Loucy (cell line): ENCODE data around the gene TNFAIP3.

Source experiments
- H2AFZ ChIP-seq: fragments of 200-600 bp; sonication (generic); 2 replicates; pipeline ENCODE4 v1.6.0; 2016; ENCODE audit warnings: antibody characterized with exemption, mild to moderate bottlenecking, low read length, moderate library complexity
- H3F3A ChIP-seq: fragments of 200-600 bp; 2 replicates; pipeline ENCODE4 v1.6.0; 2016; ENCODE audit warnings: antibody characterized with exemption, low read depth, mild to moderate bottlenecking
- H3K27me3 ChIP-seq: fragments of 200-600 bp; sonication (generic); 2 replicates; pipeline ENCODE4 v1.6.1; 2014; ENCODE audit warnings: low read length, mild to moderate bottlenecking; ENCODE audit not compliant: insufficient read depth, poor library complexity, severe bottlenecking
- H3K36me3 ChIP-seq: fragments of 200-600 bp; sonication (generic); 2 replicates; pipeline ENCODE4 v1.6.1; 2016; ENCODE audit warnings: low read length; ENCODE audit not compliant: insufficient read depth
- H3K4me1 ChIP-seq: fragments of 200-600 bp; sonication (generic); 2 replicates; pipeline ENCODE4 v1.5.1; 2014; ENCODE audit warnings: low read length, mild to moderate bottlenecking; ENCODE audit not compliant: insufficient read depth, poor library complexity, severe bottlenecking
- H3K4me2 ChIP-seq: fragments of 200-600 bp; sonication (generic); 2 replicates; pipeline ENCODE4 v1.6.0; 2014; ENCODE audit warnings: antibody characterized with exemption, low read length, low read depth, mild to moderate bottlenecking; ENCODE audit not compliant: poor library complexity, severe bottlenecking
- H3K4me3 ChIP-seq: fragments of 200-600 bp; sonication (generic); 2 replicates; pipeline ENCODE4 v1.5.1; 2014; ENCODE audit warnings: low read length, mild to moderate bottlenecking, mixed read lengths; ENCODE audit not compliant: poor library complexity, severe bottlenecking
- H3K79me2 ChIP-seq: fragments of 200-600 bp; sonication (generic); 2 replicates; pipeline ENCODE4 v1.6.1; 2014; ENCODE audit warnings: low read length; ENCODE audit not compliant: insufficient read depth
- H3K9ac ChIP-seq: fragments of 200-600 bp; sonication (generic); 2 replicates; pipeline ENCODE4 v1.6.0; 2014; ENCODE audit warnings: mild to moderate bottlenecking, low read depth, low read length, moderate library complexity; ENCODE audit not compliant: poor library complexity, severe bottlenecking
- H3K9me2 ChIP-seq: fragments of 200-600 bp; sonication (generic); replicated peaks from 2 replicates; pipeline ENCODE4 v1.6.1; 2016; ENCODE audit warnings: low read depth, low read length, mixed read lengths
- H3K9me3 ChIP-seq: fragments of 200-600 bp; sonication (generic); 2 replicates; pipeline ENCODE4 v1.6.1; 2014; ENCODE audit warnings: mild to moderate bottlenecking, antibody characterized with exemption, low read length, low read depth; ENCODE audit not compliant: insufficient read depth
- H4K20me1 ChIP-seq: fragments of 200-600 bp; sonication (generic); 2 replicates; pipeline ENCODE4 v1.6.0; 2014; ENCODE audit warnings: antibody characterized with exemption, low read length, mild to moderate bottlenecking; ENCODE audit not compliant: insufficient read depth, poor library complexity, severe bottlenecking
- CTCF ChIP-seq: fragments of 200-600 bp; sonication (generic); conservative IDR thresholded peaks from 2 replicates; pipeline ENCODE4 v1.5.1; 2014; ENCODE audit warnings: mild to moderate bottlenecking, antibody characterized with exemption, low read length
- EZH2phosphoT487 ChIP-seq: fragments of 200-600 bp; IDR thresholded peaks from 2 replicates; pipeline ENCODE4 v1.6.1; 2018; ENCODE audit warnings: antibody characterized with exemption, mild to moderate bottlenecking, moderate library complexity, borderline replicate concordance

The TNFAIP3 gene

DNA sequence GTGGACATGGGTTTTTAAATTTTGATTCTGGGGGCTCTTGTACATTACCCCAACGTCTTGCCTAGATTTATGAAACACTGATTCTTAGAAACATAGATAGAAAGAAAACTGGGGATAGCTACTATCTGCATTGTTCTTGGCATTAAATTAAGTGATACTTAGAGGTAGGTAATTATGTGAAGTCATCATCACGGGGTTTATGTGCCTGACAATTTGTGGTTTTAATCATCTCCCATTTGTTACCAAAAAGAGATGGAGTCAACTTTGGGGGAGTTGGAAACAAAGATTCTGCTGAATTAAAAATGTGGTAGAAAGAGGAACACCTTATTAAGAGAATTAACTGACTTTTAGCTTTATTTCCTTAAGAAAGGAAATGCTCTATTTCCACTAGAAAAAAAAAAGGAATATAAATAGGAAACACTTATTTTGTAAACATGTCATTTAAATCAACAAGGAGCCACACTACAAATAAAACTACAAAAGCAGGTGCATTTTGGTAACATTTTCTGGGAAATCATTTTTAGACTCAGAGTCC lies 5.6 kb downstream of the TNFAIP3 start:
- H3K9me2 ChIP-seq, result no peaks in the 10 kb centered on the region
- H4K20me1 ChIP-seq, result peaks cover 54% of the 10 kb centered on the region
- H3K4me1 ChIP-seq, result peaks cover 65% of the 10 kb centered on the region
- H3K9me3 ChIP-seq, result no peaks in the 10 kb centered on the region
- H3K4me3 ChIP-seq, result peak overlapping the region; percentile 79
- H3F3A ChIP-seq, result no peaks in the 10 kb centered on the region
- H3K4me2 ChIP-seq, result peak overlapping the region; percentile 86
- TF ChIP-seq CTCF (no peak), EZH2phosphoT487 (no peak)
- H3K36me3 ChIP-seq, result peaks cover 55% of the 10 kb centered on the region
- H3K79me2 ChIP-seq, result peaks cover 93% of the 10 kb centered on the region
- no peak overlapping the region for H2AFZ ChIP-seq
- H3K27me3 ChIP-seq, result no peaks in the 10 kb centered on the region
- peak overlapping the region; percentile 90 for H3K9ac ChIP-seq

GRCh38 chr6:137873273-137873762 lies 6.3 kb downstream of the TNFAIP3 start:
- no peaks in the 10 kb centered on the region for H3F3A ChIP-seq
- H3K4me1 ChIP-seq, result peaks cover 63% of the 10 kb centered on the region
- H3K4me3 ChIP-seq, result peak overlapping the region; percentile 79
- H2AFZ ChIP-seq, result no peak overlapping the region
- no peaks in the 10 kb centered on the region for H3K9me3 ChIP-seq
- peaks cover 62% of the 10 kb centered on the region for H3K36me3 ChIP-seq
- TF ChIP-seq EZH2phosphoT487, result no peak
- no peak for TF ChIP-seq CTCF
- H3K9ac ChIP-seq, result peak overlapping the region; percentile 31
- peaks cover 91% of the 10 kb centered on the region for H3K79me2 ChIP-seq
- no peaks in the 10 kb centered on the region for H3K27me3 ChIP-seq
- no peaks in the 10 kb centered on the region for H3K9me2 ChIP-seq
- peak overlapping the region; percentile 86 for H3K4me2 ChIP-seq
- peaks cover 54% of the 10 kb centered on the region for H4K20me1 ChIP-seq

GRCh38 chr6:137874204-137875057 lies 7.4 kb downstream of the TNFAIP3 start:
- Histone ChIP-seq H3K4me3 (peak overlapping the region; percentile 79), H3F3A (no peaks in the 10 kb centered on the region), H3K79me2 (peaks cover 87% of the 10 kb centered on the region), H3K4me2 (peak overlapping the region; percentile 86), H3K9me3 (no peaks in the 10 kb centered on the region), H4K20me1 (peaks cover 54% of the 10 kb centered on the region), H3K27me3 (no peaks in the 10 kb centered on the region), H2AFZ (no peak overlapping the region), H3K9ac (peak overlapping the region; percentile 31), H3K4me1 (peaks cover 54% of the 10 kb centered on the region), H3K9me2 (no peaks in the 10 kb centered on the region), H3K36me3 (peaks cover 73% of the 10 kb centered on the region)
- no peak for TF ChIP-seq EZH2phosphoT487
- TF ChIP-seq CTCF, result no peak
